ENCODE data around the gene CTTN.

GRCh38 chr11:70420496-70420895, 22.2 kb downstream of the CTTN start:
- TF ChIP-seq CTCF (IDR thresholded peaks at IDR 0.05; ENCODE audit: insufficient read depth, low read length) (no peak), POLR2AphosphoS5 (IDR thresholded peaks at IDR 0.05; ENCODE audit: low read depth) (no peak)
- TF ChIP-seq, protein P1, sequence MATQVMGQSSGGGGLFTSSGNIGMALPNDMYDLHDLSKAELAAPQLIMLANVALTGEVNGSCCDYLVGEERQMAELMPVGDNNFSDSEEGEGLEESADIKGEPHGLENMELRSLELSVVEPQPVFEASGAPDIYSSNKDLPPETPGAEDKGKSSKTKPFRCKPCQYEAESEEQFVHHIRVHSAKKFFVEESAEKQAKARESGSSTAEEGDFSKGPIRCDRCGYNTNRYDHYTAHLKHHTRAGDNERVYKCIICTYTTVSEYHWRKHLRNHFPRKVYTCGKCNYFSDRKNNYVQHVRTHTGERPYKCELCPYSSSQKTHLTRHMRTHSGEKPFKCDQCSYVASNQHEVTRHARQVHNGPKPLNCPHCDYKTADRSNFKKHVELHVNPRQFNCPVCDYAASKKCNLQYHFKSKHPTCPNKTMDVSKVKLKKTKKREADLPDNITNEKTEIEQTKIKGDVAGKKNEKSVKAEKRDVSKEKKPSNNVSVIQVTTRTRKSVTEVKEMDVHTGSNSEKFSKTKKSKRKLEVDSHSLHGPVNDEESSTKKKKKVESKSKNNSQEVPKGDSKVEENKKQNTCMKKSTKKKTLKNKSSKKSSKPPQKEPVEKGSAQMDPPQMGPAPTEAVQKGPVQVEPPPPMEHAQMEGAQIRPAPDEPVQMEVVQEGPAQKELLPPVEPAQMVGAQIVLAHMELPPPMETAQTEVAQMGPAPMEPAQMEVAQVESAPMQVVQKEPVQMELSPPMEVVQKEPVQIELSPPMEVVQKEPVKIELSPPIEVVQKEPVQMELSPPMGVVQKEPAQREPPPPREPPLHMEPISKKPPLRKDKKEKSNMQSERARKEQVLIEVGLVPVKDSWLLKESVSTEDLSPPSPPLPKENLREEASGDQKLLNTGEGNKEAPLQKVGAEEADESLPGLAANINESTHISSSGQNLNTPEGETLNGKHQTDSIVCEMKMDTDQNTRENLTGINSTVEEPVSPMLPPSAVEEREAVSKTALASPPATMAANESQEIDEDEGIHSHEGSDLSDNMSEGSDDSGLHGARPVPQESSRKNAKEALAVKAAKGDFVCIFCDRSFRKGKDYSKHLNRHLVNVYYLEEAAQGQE (IDR thresholded peaks at IDR 0.05; ENCODE audit: insufficient replicate concordance, low read depth): no peak

All from HL-60 (cell line).